OCI-LY1 (cell line): ENCODE data around the gene DCAKD.
A peak's percentile ranks its signal among the peaks of the same experiment; 100 is the strongest.

Source experiments
- H2AFZ ChIP-seq: fragments of 200-600 bp; sonication (generic), shearing (Covaris generic); 2 replicates; pipeline ENCODE4 v1.6.0; 2014; ENCODE audit warnings: antibody characterized with exemption, mild to moderate bottlenecking, low read length
- H3F3A ChIP-seq: fragments of 200-600 bp; sonication (generic), shearing (Covaris generic); 2 replicates; pipeline ENCODE4 v1.6.0; 2014; ENCODE audit warnings: mild to moderate bottlenecking, antibody characterized with exemption, low read length, moderate library complexity; ENCODE audit not compliant: insufficient read depth
- H3K27ac ChIP-seq: fragments of 200-600 bp; sonication (generic); 2 replicates; pipeline ENCODE4 v1.5.1; 2014; ENCODE audit warnings: low read length, mixed run types, mild to moderate bottlenecking, low read depth; ENCODE audit not compliant: poor library complexity, severe bottlenecking
- H3K27me3 ChIP-seq: fragments of 200-600 bp; sonication (generic); 2 replicates; pipeline ENCODE4 v1.6.0; 2014; ENCODE audit warnings: antibody characterized with exemption, mild to moderate bottlenecking, low read length, moderate library complexity; ENCODE audit not compliant: insufficient read depth
- H3K36me3 ChIP-seq: fragments of 200-600 bp; sonication (generic); 2 replicates; pipeline ENCODE4 v1.6.1; 2014; ENCODE audit warnings: mild to moderate bottlenecking, antibody characterized with exemption, low read length, moderate library complexity, mixed read lengths; ENCODE audit not compliant: insufficient read depth
- H3K4me1 ChIP-seq: fragments of 200-600 bp; sonication (generic); 2 replicates; pipeline ENCODE4 v1.5.1; 2014; ENCODE audit warnings: mild to moderate bottlenecking, low read length, moderate library complexity; ENCODE audit not compliant: insufficient read depth, severe bottlenecking
- H3K4me2 ChIP-seq: fragments of 200-600 bp; sonication (generic), shearing (Covaris generic); 2 replicates; pipeline ENCODE4 v1.6.1; 2014; ENCODE audit warnings: low read length
- H3K4me3 ChIP-seq: fragments of 200-600 bp; sonication (generic); 2 replicates; pipeline ENCODE4 v1.5.1; 2014; ENCODE audit warnings: low read length, low read depth, mild to moderate bottlenecking, mixed read lengths; ENCODE audit not compliant: poor library complexity, severe bottlenecking
- H3K79me2 ChIP-seq: fragments of 200-600 bp; shearing (Covaris generic); 2 replicates; pipeline ENCODE4 v1.6.1; 2016; ENCODE audit warnings: mixed run types, low read length, mixed read lengths; ENCODE audit not compliant: insufficient read depth
- H3K9ac ChIP-seq: fragments of 200-600 bp; sonication (generic), shearing (Covaris generic); 2 replicates; pipeline ENCODE4 v1.6.1; 2014; ENCODE audit warnings: mild to moderate bottlenecking, low read length, mixed read lengths
- H3K9me2 ChIP-seq: fragments of 200-600 bp; sonication (generic), shearing (Covaris generic); 2 replicates; pipeline ENCODE4 v1.6.1; 2014; ENCODE audit warnings: low read depth, mild to moderate bottlenecking, low read length, mixed read lengths
- H3K9me3 ChIP-seq: fragments of 200-600 bp; shearing (Covaris generic); 2 replicates; pipeline ENCODE4 v1.6.1; 2014; ENCODE audit warnings: low read length, mixed read lengths
- H4K20me1 ChIP-seq: fragments of 200-600 bp; sonication (generic), shearing (Covaris generic); 2 replicates; pipeline ENCODE4 v1.6.0; 2016; ENCODE audit warnings: mild to moderate bottlenecking, low read length; ENCODE audit not compliant: insufficient read depth
- EZH2 ChIP-seq: fragments of 200-600 bp; sonication (generic), shearing (Covaris generic); IDR thresholded peaks from 2 replicates; pipeline ENCODE4 v1.8.0; 2017; ENCODE audit warnings: borderline replicate concordance, mixed run types, mild to moderate bottlenecking, antibody characterized with exemption, low read length, moderate library complexity, mixed read lengths
- TF ChIP-seq, protein P1 (sequence below): fragments of 200-600 bp; sonication (generic), shearing (Covaris generic); IDR thresholded peaks from 2 replicates; pipeline ENCODE4 v1.5.1; 2017; ENCODE audit warnings: mild to moderate bottlenecking, antibody characterized with exemption, low read length, moderate library complexity, mixed read lengths

DCAKD gene

DNA sequence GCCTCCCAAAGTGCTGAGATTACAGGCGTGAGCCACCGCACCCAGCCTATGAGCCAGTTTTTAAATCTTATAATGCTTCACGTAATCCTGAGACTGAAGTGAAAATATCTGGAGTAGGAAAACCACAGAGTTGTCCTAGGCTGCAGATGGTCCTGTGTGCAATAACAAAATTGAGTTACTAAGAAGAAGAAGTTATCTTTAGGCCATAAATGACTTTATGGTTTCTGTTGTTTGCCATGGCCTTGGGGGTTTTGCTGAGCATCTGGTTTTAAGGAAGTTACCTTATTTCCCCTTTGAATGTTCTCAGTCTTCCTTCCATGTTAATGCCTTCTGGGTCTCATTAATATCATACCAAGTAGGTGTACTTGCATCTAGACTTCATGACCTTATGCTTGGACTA is 26.2 kb upstream of the DCAKD start:
- no peaks in the 10 kb centered on the region for H3K27me3 ChIP-seq
- H3K4me2 ChIP-seq, result no peak overlapping the region
- peaks cover 86% of the 10 kb centered on the region for H3K36me3 ChIP-seq
- no peak overlapping the region for H2AFZ ChIP-seq
- no peaks in the 10 kb centered on the region for H3K9me2 ChIP-seq
- H3K4me3 ChIP-seq, result no peak overlapping the region
- H3K27ac ChIP-seq, result peak overlapping the region; percentile 0
- H4K20me1 ChIP-seq, result no peaks in the 10 kb centered on the region
- H3K9me3 ChIP-seq, result no peaks in the 10 kb centered on the region
- H3K79me2 ChIP-seq, result peaks cover 50% of the 10 kb centered on the region
- peaks cover 10% of the 10 kb centered on the region for H3K4me1 ChIP-seq
- H3F3A ChIP-seq, result no peaks in the 10 kb centered on the region
- no peak overlapping the region for H3K9ac ChIP-seq
- TF ChIP-seq, protein P1, sequence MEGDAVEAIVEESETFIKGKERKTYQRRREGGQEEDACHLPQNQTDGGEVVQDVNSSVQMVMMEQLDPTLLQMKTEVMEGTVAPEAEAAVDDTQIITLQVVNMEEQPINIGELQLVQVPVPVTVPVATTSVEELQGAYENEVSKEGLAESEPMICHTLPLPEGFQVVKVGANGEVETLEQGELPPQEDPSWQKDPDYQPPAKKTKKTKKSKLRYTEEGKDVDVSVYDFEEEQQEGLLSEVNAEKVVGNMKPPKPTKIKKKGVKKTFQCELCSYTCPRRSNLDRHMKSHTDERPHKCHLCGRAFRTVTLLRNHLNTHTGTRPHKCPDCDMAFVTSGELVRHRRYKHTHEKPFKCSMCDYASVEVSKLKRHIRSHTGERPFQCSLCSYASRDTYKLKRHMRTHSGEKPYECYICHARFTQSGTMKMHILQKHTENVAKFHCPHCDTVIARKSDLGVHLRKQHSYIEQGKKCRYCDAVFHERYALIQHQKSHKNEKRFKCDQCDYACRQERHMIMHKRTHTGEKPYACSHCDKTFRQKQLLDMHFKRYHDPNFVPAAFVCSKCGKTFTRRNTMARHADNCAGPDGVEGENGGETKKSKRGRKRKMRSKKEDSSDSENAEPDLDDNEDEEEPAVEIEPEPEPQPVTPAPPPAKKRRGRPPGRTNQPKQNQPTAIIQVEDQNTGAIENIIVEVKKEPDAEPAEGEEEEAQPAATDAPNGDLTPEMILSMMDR, result no peak
- TF ChIP-seq EZH2, result no peak

GRCh38 chr17:45073414-45074070 is 22.1 kb upstream of the DCAKD start:
- no peaks in the 10 kb centered on the region for H3F3A ChIP-seq
- H3K27ac ChIP-seq, result no peak overlapping the region
- peaks cover 10% of the 10 kb centered on the region for H3K4me1 ChIP-seq
- no peak overlapping the region for H2AFZ ChIP-seq
- H3K4me2 ChIP-seq, result no peak overlapping the region
- H3K9me3 ChIP-seq, result no peaks in the 10 kb centered on the region
- H3K9ac ChIP-seq, result no peak overlapping the region
- H3K4me3 ChIP-seq, result no peak overlapping the region
- no peaks in the 10 kb centered on the region for H3K27me3 ChIP-seq
- H3K36me3 ChIP-seq, result peaks cover 76% of the 10 kb centered on the region
- H3K9me2 ChIP-seq, result no peaks in the 10 kb centered on the region
- no peak for TF ChIP-seq EZH2
- TF ChIP-seq, protein P1, result no peak
- no peaks in the 10 kb centered on the region for H4K20me1 ChIP-seq
- peaks cover 68% of the 10 kb centered on the region for H3K79me2 ChIP-seq

DNA sequence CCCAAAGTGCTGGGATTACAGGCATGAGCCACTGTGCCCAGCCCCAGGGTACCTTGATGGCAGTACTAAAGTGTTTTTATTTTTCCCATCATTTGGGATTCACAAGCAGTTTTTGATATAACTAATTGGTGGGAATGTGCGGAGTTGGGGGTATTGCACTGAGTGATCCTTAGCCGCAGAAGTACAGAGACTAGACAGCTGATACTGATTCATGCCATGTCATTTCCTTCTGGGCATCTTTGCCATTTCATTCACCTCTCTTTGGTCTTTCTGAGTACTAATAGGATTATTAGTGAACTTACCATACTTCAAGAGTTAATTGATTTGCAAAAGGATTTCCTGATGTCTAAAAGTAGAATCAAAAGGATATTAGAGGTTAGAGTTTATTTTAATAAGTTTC is 19.4 kb upstream of the DCAKD start:
- peaks cover 69% of the 10 kb centered on the region for H3K36me3 ChIP-seq

More for the DNA sequence above, 19.4 kb upstream of the DCAKD start:
- Histone ChIP-seq H3K9me2 (no peaks in the 10 kb centered on the region), H3F3A (no peaks in the 10 kb centered on the region), H3K4me3 (no peak overlapping the region), H3K9me3 (no peaks in the 10 kb centered on the region), H3K27ac (no peak overlapping the region), H3K9ac (no peak overlapping the region), H3K4me2 (no peak overlapping the region), H3K27me3 (no peaks in the 10 kb centered on the region), H3K4me1 (no peaks in the 10 kb centered on the region), H2AFZ (no peak overlapping the region), H4K20me1 (no peaks in the 10 kb centered on the region), H3K79me2 (peaks cover 67% of the 10 kb centered on the region)
- no peak for TF ChIP-seq EZH2
- TF ChIP-seq, protein P1, result no peak
